Cardiac muscle cell (in vitro differentiated cells and primary cell): ENCODE measurements around the gene NAV2. TPM values are rescaled to one million over a fixed set of nuclear protein-coding genes. Genes with fewer than 3 reads are reported as not detected.

Experiments used
- DNase-seq, 2 donors: peaks; one replicate each; pipeline versions ENCODE4 v3.0.0 to v3.0.0-alpha.2; 2010 to 2017; ENCODE audit warnings: low read depth in 1 of 2, low spot score in 1 of 2
- H3K27ac ChIP-seq: fragments of 200-600 bp; sonication (generic); 2 replicates; pipeline ENCODE4 v1.5.1; 2016
- H3K27me3 ChIP-seq: fragments of 200-600 bp; sonication (generic); 2 replicates; pipeline ENCODE4 v1.6.0; 2016; ENCODE audit warnings: control low read depth
- H3K36me3 ChIP-seq: fragments of 200-600 bp; sonication (generic); 2 replicates; pipeline ENCODE4 v1.5.1; 2016; ENCODE audit warnings: control low read depth
- H3K4me1 ChIP-seq: fragments of 200-600 bp; sonication (generic); 2 replicates; pipeline ENCODE4 v1.8.1; 2017; ENCODE audit warnings: low read depth, mild to moderate bottlenecking, mixed run types
- H3K4me3 ChIP-seq: fragments of 200-600 bp; sonication (generic); 2 replicates; pipeline ENCODE4 v1.5.1; 2016; ENCODE audit warnings: mild to moderate bottlenecking
- H3K9me3 ChIP-seq: fragments of 200-600 bp; sonication (generic); 2 replicates; pipeline ENCODE4 v1.5.1; 2017; ENCODE audit warnings: low read depth, mild to moderate bottlenecking, control low read depth
- polyA plus RNA-seq: library from polyadenylated mRNA; unstranded; fragments of >200 nt; fragmentation: Nextera tagmentation; extraction: Ambion mirVana; gene quantifications from 2 replicates; pipeline ENCODE4 v1.2.1, GENCODE V29; 2016
- total RNA-seq: library from RNA; depleted of rRNA; stranded (reverse); fragments of >200 nt; gene quantifications from 2 replicates; pipeline ENCODE4 v1.2.3, GENCODE V29; 2016
- TF ChIP-seq, protein P1 (sequence below): IDR thresholded peaks from 2 replicates; pipeline ENCODE4 v1.5.1; 2012; ENCODE audit warnings: low read depth, mild to moderate bottlenecking, low read length

The NAV2 gene
- total and polyA plus RNA-seq, 2 experiments from 2014 or later, result 113 to 164 TPM

DNA sequence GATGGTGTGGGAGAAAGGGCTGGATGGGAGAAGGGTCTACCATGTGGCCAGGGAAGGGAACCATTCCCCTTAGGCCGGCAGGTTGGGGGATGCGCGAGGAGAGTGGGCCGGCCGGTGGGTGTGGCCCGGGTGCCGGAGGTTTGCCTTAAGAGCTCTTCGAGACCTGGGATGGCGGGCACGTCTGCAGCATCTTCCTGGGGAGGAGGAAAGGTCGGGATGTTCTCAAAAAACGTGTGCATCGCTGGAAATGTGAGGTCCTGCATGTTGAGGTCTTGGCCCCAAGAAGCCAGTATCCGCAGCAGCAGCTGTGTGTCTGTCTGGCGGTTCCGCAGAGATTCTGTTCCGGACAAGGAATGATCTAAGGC, 1.4 kb downstream of the NAV2 start:
- H3K4me1 ChIP-seq, result peaks cover 16% of the 10 kb centered on the region
- H3K4me3 ChIP-seq, result no peak overlapping the region
- peak in 1 of 2 donors; percentile 5 for DNase-seq
- no peaks in the 10 kb centered on the region for H3K36me3 ChIP-seq
- TF ChIP-seq, protein P1, sequence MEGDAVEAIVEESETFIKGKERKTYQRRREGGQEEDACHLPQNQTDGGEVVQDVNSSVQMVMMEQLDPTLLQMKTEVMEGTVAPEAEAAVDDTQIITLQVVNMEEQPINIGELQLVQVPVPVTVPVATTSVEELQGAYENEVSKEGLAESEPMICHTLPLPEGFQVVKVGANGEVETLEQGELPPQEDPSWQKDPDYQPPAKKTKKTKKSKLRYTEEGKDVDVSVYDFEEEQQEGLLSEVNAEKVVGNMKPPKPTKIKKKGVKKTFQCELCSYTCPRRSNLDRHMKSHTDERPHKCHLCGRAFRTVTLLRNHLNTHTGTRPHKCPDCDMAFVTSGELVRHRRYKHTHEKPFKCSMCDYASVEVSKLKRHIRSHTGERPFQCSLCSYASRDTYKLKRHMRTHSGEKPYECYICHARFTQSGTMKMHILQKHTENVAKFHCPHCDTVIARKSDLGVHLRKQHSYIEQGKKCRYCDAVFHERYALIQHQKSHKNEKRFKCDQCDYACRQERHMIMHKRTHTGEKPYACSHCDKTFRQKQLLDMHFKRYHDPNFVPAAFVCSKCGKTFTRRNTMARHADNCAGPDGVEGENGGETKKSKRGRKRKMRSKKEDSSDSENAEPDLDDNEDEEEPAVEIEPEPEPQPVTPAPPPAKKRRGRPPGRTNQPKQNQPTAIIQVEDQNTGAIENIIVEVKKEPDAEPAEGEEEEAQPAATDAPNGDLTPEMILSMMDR, result no peak
- no peak overlapping the region for H3K27ac ChIP-seq
- H3K9me3 ChIP-seq, result no peaks in the 10 kb centered on the region
- H3K27me3 ChIP-seq, result peaks cover 73% of the 10 kb centered on the region

DNA sequence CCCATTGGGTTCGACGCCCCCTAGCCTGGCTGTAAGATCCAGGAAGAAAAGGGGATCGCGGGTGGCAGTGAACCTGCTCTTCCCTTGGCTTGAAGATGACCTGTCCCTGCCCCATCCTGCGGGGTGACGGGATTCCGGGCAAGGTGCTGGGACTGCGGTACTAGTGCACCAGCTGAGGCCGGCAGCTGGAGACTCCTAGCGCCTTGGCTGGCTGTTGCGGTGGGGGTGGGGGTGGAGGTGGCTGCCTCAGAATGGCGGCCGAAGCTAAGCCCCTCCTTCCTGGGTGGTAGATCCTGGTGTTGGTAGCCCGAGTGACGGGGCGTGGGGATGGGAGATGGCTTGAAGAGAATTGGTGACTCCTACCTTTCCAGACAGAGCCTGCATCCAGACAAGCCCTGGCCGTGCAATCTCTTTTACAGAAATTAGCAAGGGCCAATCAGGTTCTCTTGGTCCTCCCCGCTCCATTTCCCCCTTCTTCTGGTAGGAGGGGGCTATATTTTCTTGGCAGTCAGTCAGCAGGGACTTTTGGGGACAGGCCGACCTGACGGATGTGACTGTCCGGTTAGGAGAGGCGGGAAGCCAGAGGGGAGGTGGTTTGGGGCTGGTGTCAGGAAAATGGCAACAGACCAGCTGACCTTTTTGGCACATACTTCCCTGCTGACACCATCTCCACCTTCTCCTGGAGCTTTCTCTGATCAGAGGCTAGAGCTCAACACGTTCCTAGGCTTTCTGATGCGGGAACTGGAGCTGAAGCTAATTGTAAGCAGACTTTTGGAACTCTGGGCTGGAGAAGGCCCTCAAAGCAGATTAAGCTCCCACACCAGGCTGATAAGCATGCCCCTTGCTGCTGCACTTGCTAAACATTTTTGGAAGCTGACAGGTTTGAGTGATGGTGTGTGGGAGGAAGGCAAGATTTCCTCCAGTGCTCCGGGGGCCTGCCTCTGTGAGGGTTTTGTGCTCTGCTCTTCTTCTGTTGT, 2.0 kb downstream of the NAV2 start:
- TF ChIP-seq, protein P1, result no peak
- Histone ChIP-seq H3K27me3 (peaks cover 79% of the 10 kb centered on the region), H3K4me1 (peaks cover 16% of the 10 kb centered on the region), H3K27ac (no peak overlapping the region), H3K9me3 (no peaks in the 10 kb centered on the region), H3K36me3 (no peaks in the 10 kb centered on the region), H3K4me3 (no peak overlapping the region)
- DNase-seq, result peak; percentile 47 to 55

DNA sequence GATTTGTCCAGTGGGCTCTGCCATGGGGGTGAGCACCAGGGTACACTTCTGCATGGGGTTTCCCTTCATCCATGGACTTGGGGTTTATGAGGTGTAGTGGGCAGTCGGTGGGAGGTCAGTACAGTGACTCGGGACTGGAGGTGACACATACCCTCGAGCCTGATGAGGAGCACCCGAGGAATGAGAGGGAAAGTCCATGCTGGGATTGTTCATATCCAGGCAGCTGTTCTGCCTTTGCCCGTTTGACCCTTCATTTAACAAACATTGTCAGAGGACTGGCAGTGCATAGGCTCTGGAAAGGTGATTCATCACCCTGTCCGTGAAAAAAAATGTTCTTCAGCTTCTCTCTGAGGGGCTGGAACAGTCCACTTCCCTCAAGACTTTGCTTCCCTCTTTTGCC, 2.7 kb downstream of the NAV2 start:
- Histone ChIP-seq H3K9me3 (no peaks in the 10 kb centered on the region), H3K36me3 (no peaks in the 10 kb centered on the region), H3K27me3 (peaks cover 80% of the 10 kb centered on the region), H3K27ac (no peak overlapping the region), H3K4me3 (no peak overlapping the region), H3K4me1 (peaks cover 16% of the 10 kb centered on the region)
- TF ChIP-seq, protein P1, result no peak
- DNase-seq, result peak in 1 of 2 donors; percentile 56

- DNase-seq, result no peak
- peaks cover 11% of the 10 kb centered on the region for H3K4me1 ChIP-seq
- H3K27me3 ChIP-seq, result peaks cover 87% of the 10 kb centered on the region
- no peak overlapping the region for H3K4me3 ChIP-seq
- H3K36me3 ChIP-seq, result no peaks in the 10 kb centered on the region
- no peaks in the 10 kb centered on the region for H3K9me3 ChIP-seq
- no peak overlapping the region for H3K27ac ChIP-seq
- TF ChIP-seq, protein P1, result no peak
These were observed 5.4 kb downstream of the NAV2 start for GRCh38 chr11:19718051-19718450.

DNA sequence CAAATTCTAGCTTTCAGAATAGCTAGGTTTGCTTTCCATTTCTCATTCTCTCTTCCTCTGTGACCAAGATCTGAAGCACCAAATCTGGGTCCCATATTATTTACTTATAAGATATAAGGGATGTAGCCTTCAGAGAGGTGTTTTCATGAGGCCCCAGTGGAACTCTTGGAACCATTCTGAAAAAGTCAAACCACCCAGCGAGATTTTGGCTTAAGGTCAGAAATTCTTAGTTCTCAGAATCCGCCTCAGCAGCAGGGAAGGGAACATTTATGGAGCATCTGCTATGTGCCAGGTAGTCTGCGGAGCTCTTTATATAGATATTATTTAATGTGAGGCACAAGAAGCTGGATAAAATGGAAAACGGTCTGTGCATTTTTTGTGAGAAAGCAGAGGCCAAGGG, 6.3 kb downstream of the NAV2 start:
- Histone ChIP-seq H3K27ac (no peak overlapping the region), H3K4me3 (no peak overlapping the region), H3K27me3 (peaks cover 87% of the 10 kb centered on the region), H3K9me3 (no peaks in the 10 kb centered on the region), H3K4me1 (peaks cover 11% of the 10 kb centered on the region), H3K36me3 (no peaks in the 10 kb centered on the region)
- TF ChIP-seq, protein P1, result no peak
- DNase-seq, result no peak
